ENCODE data around the gene SLC4A11.
A peak's percentile ranks its signal among the peaks of the same experiment; 100 is the strongest.

SLC4A11 gene

GRCh38 chr20:3239026-3239866, at the start of gene SLC4A11:
SLC4A11 (minus strand) TSS chr20:3239190; CDS start chr20:3239137, 53 bp downstream.
- DNase-seq (ENCODE audit: low spot score), result peak; percentile 89

GRCh38 chr20:3283222-3283820, 44.3 kb upstream of the SLC4A11 start:
- DNase-seq (ENCODE audit: low spot score), result no peak

- DNase-seq (ENCODE audit: low spot score), result no peak
Measured at GRCh38 chr20:3282271-3283221, 43.6 kb upstream of the SLC4A11 start.

GRCh38 chr20:3281437-3281836, 42.4 kb upstream of the SLC4A11 start:
- no peak for DNase-seq (ENCODE audit: low spot score)

GRCh38 chr20:3279761-3280160, 40.8 kb upstream of the SLC4A11 start:
- DNase-seq (ENCODE audit: low spot score), result no peak

GRCh38 chr20:3277686-3278465, 38.9 kb upstream of the SLC4A11 start:
- no peak for DNase-seq (ENCODE audit: low spot score)

GRCh38 chr20:3276680-3277015, 37.7 kb upstream of the SLC4A11 start:
- DNase-seq (ENCODE audit: low spot score), result peak; percentile 38

- no peak for DNase-seq (ENCODE audit: low spot score)
Measured at GRCh38 chr20:3275966-3276679, 37.1 kb upstream of the SLC4A11 start.

- DNase-seq (ENCODE audit: low spot score), result no peak
Measured at GRCh38 chr20:3275064-3275935, 36.3 kb upstream of the SLC4A11 start.

GRCh38 chr20:3273371-3273770, 34.4 kb upstream of the SLC4A11 start:
- DNase-seq (ENCODE audit: low spot score), result no peak

- DNase-seq (ENCODE audit: low spot score), result no peak
Measured at GRCh38 chr20:3270051-3270450, 31.1 kb upstream of the SLC4A11 start.

- DNase-seq (ENCODE audit: low spot score), result no peak
Measured at GRCh38 chr20:3262566-3262965, 23.6 kb upstream of the SLC4A11 start.

GRCh38 chr20:3258429-3258828, 19.4 kb upstream of the SLC4A11 start:
- DNase-seq (ENCODE audit: low spot score), result no peak

GRCh38 chr20:3255728-3256127, 16.7 kb upstream of the SLC4A11 start:
- no peak for DNase-seq (ENCODE audit: low spot score)

GRCh38 chr20:3251806-3252205, 12.8 kb upstream of the SLC4A11 start:
- no peak for DNase-seq (ENCODE audit: low spot score)

- DNase-seq (ENCODE audit: low spot score), result no peak
Measured at GRCh38 chr20:3250091-3250504, 11.1 kb upstream of the SLC4A11 start.

GRCh38 chr20:3248993-3249347, 10.0 kb upstream of the SLC4A11 start:
- DNase-seq (ENCODE audit: low spot score), result no peak

GRCh38 chr20:3248167-3248992, 9.4 kb upstream of the SLC4A11 start:
- no peak for DNase-seq (ENCODE audit: low spot score)

- no peak for DNase-seq (ENCODE audit: low spot score)
Measured at GRCh38 chr20:3247638-3248037, 8.6 kb upstream of the SLC4A11 start.
